NCI-H345 (cell line): Measurements from ENCODE around the gene EPC2.
A peak's percentile ranks its signal among the peaks of the same experiment; 100 is the strongest.
"Not testable (repeated sequence)": the region's sequence is repeated elsewhere in the genome, so short reads cannot be mapped to it uniquely, and the experiment has no call there.

Source experiments
- DNase-seq: peaks from one replicate; lab custom pipeline; 2025; lab: John Stamatoyannopoulos, UW

EPC2 gene

GRCh38 chr2:148642112-148642744 lies 2.3 kb upstream of the EPC2 start:
- DNase-seq, result no peak

DNA sequence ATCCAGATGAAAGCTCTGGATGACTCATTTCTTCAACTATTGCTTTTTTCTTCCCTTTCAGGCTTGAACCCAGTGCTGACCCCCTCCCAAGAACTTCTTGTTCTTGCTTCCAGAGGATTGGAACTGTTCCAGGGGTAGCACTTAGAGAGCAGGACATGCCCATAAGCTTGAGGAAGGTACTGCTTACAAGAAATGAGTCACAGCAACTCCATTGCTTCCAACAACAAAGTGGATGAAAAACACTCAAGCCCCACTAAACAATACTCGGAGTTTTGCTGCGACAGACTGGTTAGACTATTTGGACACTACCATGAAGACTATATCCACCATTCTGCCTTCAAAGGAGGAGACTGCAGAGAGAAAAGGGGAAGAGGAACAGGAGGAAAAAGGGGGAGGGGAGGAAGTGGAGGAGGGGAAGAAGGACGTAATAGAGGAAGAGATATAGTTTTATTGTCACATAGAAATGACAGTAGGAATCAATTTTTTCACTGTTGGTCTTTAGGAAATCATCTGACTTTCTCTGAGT lies 1.6 kb upstream of the EPC2 start:
- no peak for DNase-seq

GRCh38 chr2:148643421-148643820 lies 1.1 kb upstream of the EPC2 start:
- no peak for DNase-seq

DNA sequence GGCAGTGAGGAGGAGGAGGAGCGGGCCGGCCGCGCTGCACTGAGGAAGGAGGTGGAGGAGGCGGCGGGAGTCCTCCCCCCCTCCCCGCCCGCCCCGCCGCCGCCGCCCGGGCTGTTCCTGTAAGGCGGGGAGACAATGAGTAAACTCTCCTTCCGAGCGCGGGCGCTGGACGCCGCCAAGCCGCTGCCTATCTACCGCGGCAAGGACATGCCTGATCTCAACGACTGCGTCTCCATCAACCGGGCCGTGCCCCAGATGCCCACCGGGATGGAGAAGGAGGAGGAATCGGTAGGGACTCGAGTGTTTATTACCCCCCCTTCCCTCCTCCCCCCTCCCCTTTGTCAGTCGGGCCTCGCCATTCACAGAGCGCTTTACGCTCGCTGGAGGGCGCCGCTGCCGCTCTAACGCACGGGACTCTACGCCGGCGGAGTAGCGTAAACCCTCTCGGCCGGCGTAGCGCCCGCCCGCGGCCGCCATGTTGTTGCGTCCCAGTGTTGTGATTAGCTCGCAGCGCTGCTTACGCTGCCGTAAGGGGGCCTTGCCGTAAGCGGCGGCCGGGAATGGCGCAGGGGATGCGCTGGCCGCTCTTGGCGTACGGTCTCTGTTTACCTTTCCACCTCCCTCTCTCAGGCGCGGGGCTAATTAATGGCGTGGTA lies 460 bp downstream of the EPC2 start:
- peak; percentile 96 for DNase-seq

DNA sequence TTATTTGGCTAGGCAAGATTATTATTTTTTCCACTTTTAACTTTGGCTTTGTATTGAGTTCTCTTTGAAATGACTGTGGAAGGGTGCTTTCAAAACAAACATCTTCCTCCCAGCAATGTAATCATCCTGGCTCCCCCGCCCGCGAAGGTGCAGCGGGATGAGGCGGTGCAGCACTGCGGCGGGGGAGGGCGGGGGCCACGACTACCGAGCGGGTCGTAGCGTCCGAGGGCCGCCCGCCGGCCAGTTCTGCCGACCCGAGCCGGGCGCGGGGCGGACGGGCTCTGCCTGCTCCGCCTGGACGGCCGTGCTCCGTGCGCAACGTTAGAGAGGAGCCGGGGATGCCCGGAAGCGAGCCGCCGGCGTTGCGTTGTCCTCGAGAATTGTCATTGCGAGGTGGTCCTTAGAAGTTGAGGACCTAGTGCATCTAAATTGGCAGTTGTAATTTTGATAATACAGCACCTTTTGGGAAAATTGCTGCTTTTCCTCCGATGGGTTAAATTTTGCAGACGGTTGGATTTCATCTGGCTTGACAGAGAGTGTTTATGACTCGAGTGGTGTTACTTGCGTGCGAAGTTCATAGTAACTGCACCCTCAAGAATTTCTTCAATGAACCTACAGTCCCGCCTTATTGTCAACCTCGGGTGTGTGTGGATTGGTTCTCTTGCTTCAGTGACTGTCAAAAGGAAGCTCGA lies 1.1 kb downstream of the EPC2 start:
- peak; percentile 72 for DNase-seq

GRCh38 chr2:148646231-148646559 lies 1.6 kb downstream of the EPC2 start:
- no peak for DNase-seq

- DNase-seq, result not testable (repeated sequence)
Measured at GRCh38 chr2:148647711-148648110, 3.2 kb downstream of the EPC2 start.

GRCh38 chr2:148649936-148650335 lies 5.4 kb downstream of the EPC2 start:
- no peak for DNase-seq

DNA sequence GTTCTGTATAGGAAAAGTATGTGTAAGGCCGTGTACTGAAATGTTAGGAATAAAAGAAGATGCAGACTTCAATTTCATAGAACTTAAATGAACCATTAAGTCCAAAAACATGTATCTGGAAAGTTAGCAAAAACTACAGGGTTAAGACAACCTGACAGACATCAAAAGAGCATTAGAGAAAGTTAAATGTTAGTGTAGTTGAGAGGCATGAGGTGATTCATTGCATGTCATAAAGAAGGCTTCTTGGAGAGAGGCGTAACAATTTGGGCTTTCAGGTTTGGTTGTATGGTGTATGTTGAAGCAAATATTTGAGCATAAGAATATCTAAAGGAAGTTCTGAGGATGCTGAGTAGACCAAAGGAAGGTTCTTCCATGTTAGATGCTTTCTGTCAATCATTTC lies 6.3 kb downstream of the EPC2 start:
- no peak for DNase-seq

DNA sequence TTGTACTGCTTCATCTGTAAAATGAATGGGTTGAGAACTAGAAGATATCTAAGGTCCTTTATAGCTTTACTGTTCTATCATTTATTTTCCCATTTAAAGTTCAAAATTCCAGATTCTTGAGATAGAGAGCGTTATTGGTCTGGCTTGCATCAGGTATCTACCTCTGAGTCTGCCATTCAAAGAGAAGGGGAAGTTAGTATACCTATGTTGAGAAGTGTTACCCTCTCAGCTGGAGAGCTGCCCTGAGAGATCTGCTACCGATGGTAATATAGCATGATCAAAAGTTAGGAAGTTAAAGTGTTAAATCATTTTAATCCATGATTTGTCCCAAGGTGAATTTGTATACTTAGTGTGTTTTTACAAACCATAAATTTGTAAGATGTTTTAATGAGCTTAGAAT lies 7.4 kb downstream of the EPC2 start:
- no peak for DNase-seq

- DNase-seq, result no peak
Measured at GRCh38 chr2:148653437-148653836, 8.9 kb downstream of the EPC2 start.

GRCh38 chr2:148654435-148654834 lies 9.9 kb downstream of the EPC2 start:
- no peak for DNase-seq

- no peak for DNase-seq
Measured at GRCh38 chr2:148656516-148656915, 12.0 kb downstream of the EPC2 start.

DNA sequence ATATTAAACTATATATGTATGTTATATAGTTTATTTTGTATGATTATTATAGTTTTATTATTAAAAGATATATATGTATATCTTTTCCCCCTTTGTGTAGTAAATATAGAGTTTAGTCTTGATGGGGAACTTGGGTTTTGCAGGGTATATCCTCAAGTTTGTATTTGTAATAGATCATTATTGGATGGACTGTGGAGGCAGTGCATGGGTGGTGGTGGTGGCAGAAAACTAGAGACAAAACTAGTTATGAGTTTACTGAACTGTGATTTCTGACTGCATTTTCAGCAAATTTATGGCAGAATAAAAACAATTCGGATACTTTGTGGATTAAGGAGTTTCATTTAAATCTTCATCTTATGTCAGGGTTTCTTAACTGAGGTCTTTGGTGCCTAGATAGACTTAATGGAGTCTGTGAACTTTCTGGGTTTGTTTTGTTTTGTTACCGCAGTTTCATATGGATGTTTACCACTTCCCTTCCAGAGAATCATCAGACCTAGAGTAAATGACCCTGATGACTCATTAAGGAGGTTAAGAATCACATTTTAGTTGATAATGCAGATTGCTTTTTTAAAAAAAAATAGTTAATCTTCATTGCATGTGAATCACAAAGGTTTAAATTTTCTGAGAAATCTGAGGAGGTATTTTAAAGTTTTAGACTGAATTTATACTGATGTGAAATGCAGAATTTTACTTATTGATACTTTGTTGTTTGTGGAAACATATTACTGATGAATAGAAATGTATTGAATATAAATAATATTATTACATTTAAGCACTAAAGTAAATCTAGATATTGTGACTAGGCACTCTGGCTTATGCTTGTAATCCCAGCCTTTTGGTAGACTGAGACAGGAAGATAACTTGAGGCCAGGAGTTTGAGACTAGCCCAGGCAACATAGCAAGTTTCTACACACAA lies 14.5 kb downstream of the EPC2 start:
- DNase-seq, result no peak

DNA sequence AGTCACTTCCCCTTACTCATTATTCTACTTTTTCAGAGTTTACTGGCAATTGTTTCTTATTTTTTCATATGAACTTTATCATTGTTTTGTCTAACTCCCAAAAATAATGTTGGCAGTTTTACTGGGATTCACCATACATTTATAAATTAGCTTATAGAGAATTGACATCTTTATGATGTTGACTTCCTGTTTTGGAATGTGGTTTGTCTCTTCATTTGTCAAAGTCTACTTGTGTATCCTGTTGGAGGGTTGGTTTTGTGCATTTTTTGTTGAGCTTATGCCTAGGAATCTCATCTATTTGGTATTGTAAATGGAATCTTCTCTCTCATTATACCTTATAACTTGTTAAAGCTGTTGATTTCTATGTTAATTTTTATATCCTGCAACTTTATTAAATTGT lies 16.4 kb downstream of the EPC2 start:
- no peak for DNase-seq

DNA sequence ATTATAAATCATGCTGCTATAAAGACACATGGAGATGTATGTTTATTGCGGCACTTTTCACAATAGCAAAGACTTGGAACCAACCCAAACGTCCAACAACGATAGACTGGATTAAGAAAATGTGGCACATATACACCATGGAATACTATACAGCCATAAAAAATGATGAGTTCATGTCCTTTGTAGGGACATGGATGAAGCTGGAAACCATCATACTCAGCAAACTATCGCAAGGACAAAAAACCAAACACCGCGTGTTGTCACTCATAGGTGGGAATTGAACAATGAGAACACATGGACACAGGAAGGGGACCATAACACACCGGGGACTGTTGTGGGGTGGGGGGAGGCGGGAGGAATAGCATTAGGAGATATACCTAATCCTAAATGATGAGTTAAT lies 17.8 kb downstream of the EPC2 start:
- not testable (repeated sequence) for DNase-seq

DNA sequence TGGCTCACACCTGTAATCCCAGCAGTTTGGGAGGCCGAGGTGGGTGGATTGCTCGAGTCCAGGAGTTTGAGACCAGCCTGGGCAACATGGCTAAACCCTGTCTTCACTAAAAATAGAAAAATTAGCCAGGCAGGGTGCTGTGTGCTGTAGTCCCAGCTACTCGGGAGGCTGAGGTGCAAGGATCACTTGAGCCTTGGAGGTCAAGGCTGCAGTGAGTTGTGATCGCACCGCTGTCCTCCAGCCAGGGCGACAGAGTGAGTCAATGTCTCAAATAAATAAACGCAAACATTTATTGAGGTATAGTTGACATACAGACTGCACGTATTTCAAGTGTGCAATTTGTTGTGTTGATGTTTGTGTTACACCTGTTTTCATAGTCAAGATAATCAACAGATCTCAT lies 19.7 kb downstream of the EPC2 start:
- DNase-seq, result no peak

DNA sequence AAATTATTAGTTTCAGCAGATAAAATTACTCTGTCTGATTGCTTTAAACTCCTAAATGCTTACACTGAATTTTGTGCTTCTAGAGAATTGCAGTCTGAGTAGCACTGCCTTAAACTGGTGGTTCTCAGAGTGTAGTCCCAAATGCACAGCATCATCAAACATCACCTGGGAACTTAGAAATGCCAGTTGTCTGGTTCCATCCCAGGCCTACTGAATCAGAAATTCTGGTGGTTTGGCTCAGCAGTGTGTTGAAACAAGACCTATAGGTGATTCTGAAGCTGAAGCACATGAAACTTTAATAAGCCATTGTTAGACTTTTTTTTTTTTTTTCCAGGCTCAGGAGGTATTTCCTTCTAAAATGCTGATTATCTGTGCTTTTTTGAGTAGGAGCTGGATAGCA lies 22.0 kb downstream of the EPC2 start:
- DNase-seq, result no peak

GRCh38 chr2:148667113-148667836 lies 22.7 kb downstream of the EPC2 start:
- DNase-seq, result no peak

DNA sequence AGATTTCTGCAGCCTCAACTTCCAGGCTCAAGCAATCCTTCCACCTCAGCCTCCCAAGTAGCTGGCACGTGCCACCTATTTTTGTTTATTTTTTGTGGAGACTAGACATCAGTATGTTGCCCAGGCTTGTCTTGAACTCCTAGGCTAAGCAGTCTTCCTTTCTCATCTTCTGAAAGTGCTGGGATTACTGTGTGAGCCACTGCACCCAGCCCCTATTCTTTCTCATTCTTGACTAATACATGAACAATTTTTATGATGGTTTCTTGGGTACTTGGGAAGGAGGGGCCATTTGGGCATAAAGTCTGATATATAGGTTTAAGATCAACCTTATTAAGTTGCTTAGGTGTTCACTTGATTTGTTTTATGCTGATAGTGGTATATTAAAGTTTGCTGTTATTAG lies 26.2 kb downstream of the EPC2 start:
- no peak for DNase-seq
